HEK293 (cell line): Measurements from ENCODE around the gene DMD.

ENCODE experiments used
- CTCF ChIA-PET: fragments of 350-600 bp; formaldehyde crosslinking; extraction: SDS; loops from one replicate; lab custom pipeline; 2021; ENCODE audit warnings: antibody characterized with exemption; lab: Yijun Ruan, JAX
- POLR2A ChIA-PET: fragments of 300-600 bp; formaldehyde crosslinking; extraction: SDS; loops from one replicate; lab custom pipeline; 2020; ENCODE audit warnings: antibody characterized with exemption, inconsistent platforms; lab: Yijun Ruan, JAX
- H3K27ac ChIP-seq: fragments of 200-500 bp; sonication (Bioruptor generic); 2 replicates; pipeline ENCODE4 v1.5.1; 2014; ENCODE audit warnings: low read depth, low read length, control low read depth, inconsistent platforms; ENCODE audit errors: extremely low read depth
- H3K36me3 ChIP-seq, 2 experiments: fragments of 200-500 bp in 1 of 2; sonication (Bioruptor generic) in 1 of 2; 1 replicate in 1 of 2; 2 replicates in 1 of 2; pipeline ENCODE4 v1.5.1; 2014 to 2017; ENCODE audit warnings: inconsistent platforms in 2 of 2, low read length in 2 of 2; ENCODE audit not compliant: control insufficient read depth in 2 of 2, insufficient read depth in 1 of 2
- H3K4me1 ChIP-seq: fragments of 200-500 bp; sonication (Bioruptor generic); 2 replicates; pipeline ENCODE4 v1.5.1; 2014; ENCODE audit warnings: mild to moderate bottlenecking, low read length, inconsistent platforms; ENCODE audit not compliant: control insufficient read depth, insufficient read depth
- H3K4me3 ChIP-seq: 2 replicates; pipeline ENCODE4 v1.5.1; 2011; ENCODE audit warnings: low read depth, mild to moderate bottlenecking, control low read depth, low read length, moderate library complexity
- H3K9me3 ChIP-seq: fragments of 200-500 bp; sonication (Bioruptor generic); 2 replicates; pipeline ENCODE4 v1.5.1; 2014; ENCODE audit warnings: low read depth, low read length, inconsistent platforms; ENCODE audit not compliant: control insufficient read depth, insufficient read depth
- ATF2 ChIP-seq: fragments of 450-650 bp; formaldehyde crosslinking; IDR thresholded peaks from 2 replicates; pipeline ENCODE4 v1.5.1; 2016; ENCODE audit warnings: missing biosample characterization, missing genetic modification characterization, low read depth
- BCL11B ChIP-seq: fragments of 450-650 bp; formaldehyde crosslinking; IDR thresholded peaks from 2 replicates; pipeline ENCODE4 v1.5.1; 2016; ENCODE audit warnings: low read depth, missing biosample characterization, missing genetic modification characterization
- IKZF3 ChIP-seq: fragments of 450-650 bp; IDR thresholded peaks from 2 replicates; pipeline ENCODE4 v1.5.0; 2018; ENCODE audit warnings: missing biosample characterization, mild to moderate bottlenecking, missing genetic modification characterization, moderate library complexity
- KLF7 ChIP-seq: fragments of 450-650 bp; formaldehyde crosslinking; IDR thresholded peaks from 2 replicates; pipeline ENCODE4 v1.5.1; 2016; ENCODE audit warnings: missing biosample characterization, missing genetic modification characterization, borderline replicate concordance
- OSR2 ChIP-seq: fragments of 450-650 bp; formaldehyde crosslinking; IDR thresholded peaks from 2 replicates; pipeline ENCODE4 v1.5.1; 2016; ENCODE audit warnings: missing biosample characterization, missing genetic modification characterization
- PRDM6 ChIP-seq: fragments of 450-650 bp; formaldehyde crosslinking; IDR thresholded peaks from 2 replicates; pipeline ENCODE4 v1.5.1; 2017; ENCODE audit warnings: missing biosample characterization, missing genetic modification characterization
- SCRT1 ChIP-seq: fragments of 450-650 bp; formaldehyde crosslinking; IDR thresholded peaks from 2 replicates; pipeline ENCODE4 v1.5.1; 2016; ENCODE audit warnings: missing biosample characterization, missing genetic modification characterization, borderline replicate concordance
- SCRT2 ChIP-seq: fragments of 450-650 bp; formaldehyde crosslinking; IDR thresholded peaks from 2 replicates; pipeline ENCODE4 v1.5.1; 2016; ENCODE audit warnings: missing biosample characterization, missing genetic modification characterization
- SETDB1 ChIP-seq: IDR thresholded peaks from one replicate; pipeline ENCODE4 v1.6.1; 2017; ENCODE audit warnings: mild to moderate bottlenecking, low read length, moderate library complexity, mixed read lengths; ENCODE audit not compliant: insufficient read length
- ZBTB48 ChIP-seq: fragments of 450-650 bp; formaldehyde crosslinking; IDR thresholded peaks from 2 replicates; pipeline ENCODE4 v1.5.1; 2016; ENCODE audit warnings: missing biosample characterization, missing genetic modification characterization
- ZNF114 ChIP-seq: fragments of 450-650 bp; formaldehyde crosslinking; IDR thresholded peaks from 2 replicates; pipeline ENCODE4 v1.5.0; 2017; ENCODE audit warnings: missing biosample characterization, missing genetic modification characterization
- ZNF140 ChIP-seq: fragments of 450-650 bp; formaldehyde crosslinking; IDR thresholded peaks from 2 replicates; pipeline ENCODE4 v1.5.1; 2016; ENCODE audit warnings: missing biosample characterization, missing genetic modification characterization
- ZNF157 ChIP-seq: fragments of 450-650 bp; formaldehyde crosslinking; IDR thresholded peaks from 2 replicates; pipeline ENCODE4 v1.5.1; 2016; ENCODE audit warnings: missing biosample characterization, missing genetic modification characterization
- ZNF16 ChIP-seq: fragments of 450-650 bp; formaldehyde crosslinking; IDR thresholded peaks from 2 replicates; pipeline ENCODE4 v1.5.1; 2016; ENCODE audit warnings: low read depth, missing biosample characterization, missing genetic modification characterization
- ZNF2 ChIP-seq: fragments of 450-650 bp; formaldehyde crosslinking; IDR thresholded peaks from 2 replicates; pipeline ENCODE4 v1.5.1; 2016; ENCODE audit warnings: missing biosample characterization, missing genetic modification characterization
- ZNF473 ChIP-seq: fragments of 450-650 bp; formaldehyde crosslinking; IDR thresholded peaks from 2 replicates; pipeline ENCODE4 v1.5.1; 2017; ENCODE audit warnings: missing biosample characterization, missing genetic modification characterization
- ZNF488 ChIP-seq: fragments of 450-650 bp; formaldehyde crosslinking; IDR thresholded peaks from 2 replicates; pipeline ENCODE4 v1.5.1; 2016; ENCODE audit warnings: missing biosample characterization, missing genetic modification characterization
- ZNF558 ChIP-seq: fragments of 450-650 bp; formaldehyde crosslinking; IDR thresholded peaks from 2 replicates; pipeline ENCODE4 v1.5.1; 2016; ENCODE audit warnings: missing biosample characterization, missing genetic modification characterization
- ZNF596 ChIP-seq: fragments of 450-650 bp; IDR thresholded peaks from 2 replicates; pipeline ENCODE4 v1.5.0; 2018; ENCODE audit warnings: missing biosample characterization, mild to moderate bottlenecking, missing genetic modification characterization, moderate library complexity
- ZNF629 ChIP-seq: fragments of 450-650 bp; formaldehyde crosslinking; IDR thresholded peaks from 2 replicates; pipeline ENCODE4 v1.5.1; 2017; ENCODE audit warnings: missing biosample characterization, missing genetic modification characterization
- ZNF654 ChIP-seq: fragments of 450-650 bp; formaldehyde crosslinking; IDR thresholded peaks from 2 replicates; pipeline ENCODE4 v1.5.1; 2016; ENCODE audit warnings: low read depth, missing biosample characterization, missing genetic modification characterization
- ZNF777 ChIP-seq: fragments of 450-650 bp; formaldehyde crosslinking; IDR thresholded peaks from 2 replicates; pipeline ENCODE4 v1.5.1; 2017; ENCODE audit warnings: missing biosample characterization, missing genetic modification characterization, borderline replicate concordance
- ZNF791 ChIP-seq: fragments of 450-650 bp; formaldehyde crosslinking; IDR thresholded peaks from 2 replicates; pipeline ENCODE4 v1.5.1; 2016; ENCODE audit warnings: missing biosample characterization, missing genetic modification characterization
- TF ChIP-seq, protein P1 (sequence below): fragments of 450-650 bp; formaldehyde crosslinking; IDR thresholded peaks from 2 replicates; pipeline ENCODE4 v1.5.1; 2016; ENCODE audit warnings: missing biosample characterization, missing genetic modification characterization
- TF ChIP-seq, protein P2 (sequence below): fragments of 450-650 bp; formaldehyde crosslinking; IDR thresholded peaks from 2 replicates; pipeline ENCODE4 v1.5.1; 2016; ENCODE audit warnings: missing biosample characterization, missing genetic modification characterization

Gene DMD

GRCh38 chrX:31663172-31663571, 1548.2 kb downstream of the DMD start:
- no peak overlapping the region for H3K27ac ChIP-seq
- no peak overlapping the region for H3K4me3 ChIP-seq
- H3K9me3 ChIP-seq: no peaks in the 10 kb centered on the region
- CTCF ChIA-PET: interaction anchor here (0.6 to 7.7 kb wide), 2 partner anchors 625 to 685 kb away, joined by 3 to 91 read pairs; no protein-coding TSS in a partner anchor
- no peak for TF ChIP-seq ZNF2 (tag by site-specific recombination)
- TF ChIP-seq ATF2 (tag by site-specific recombination): no peak
- TF ChIP-seq ZNF654 (tag by site-specific recombination): no peak
- TF ChIP-seq OSR2 (tag by site-specific recombination): no peak
- TF ChIP-seq KLF7 (tag by site-specific recombination): no peak
- TF ChIP-seq ZBTB48 (tag by site-specific recombination): no peak
- peaks cover 5% of the 10 kb centered on the region for H3K4me1 ChIP-seq
- POLR2A ChIA-PET: no interaction called here
- H3K36me3 ChIP-seq: no peaks in the 10 kb centered on the region

DNA sequence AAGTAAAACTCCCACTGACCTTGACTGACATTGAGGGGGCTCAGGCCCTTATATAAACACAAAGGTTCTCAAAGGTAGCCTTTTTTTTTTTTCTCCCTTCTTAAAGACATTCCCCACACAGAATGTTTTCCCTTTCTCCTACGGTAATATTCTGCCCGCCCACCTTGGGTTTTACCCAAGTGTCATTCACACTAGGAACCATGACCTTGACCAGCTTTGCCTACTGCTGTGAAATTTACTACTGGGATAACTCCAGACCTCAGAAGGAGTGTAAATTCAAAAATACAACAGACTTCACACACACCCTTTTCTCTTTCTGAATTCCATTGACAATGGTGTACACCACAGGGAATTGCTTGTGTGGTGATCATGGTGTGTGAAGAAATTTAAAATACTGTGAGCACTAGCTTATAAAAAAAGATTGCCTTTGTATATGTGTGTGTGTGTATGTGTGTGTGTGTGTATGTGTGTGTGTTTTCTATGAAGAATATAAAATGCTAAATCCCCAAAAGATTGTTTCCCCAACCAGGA, 1550.0 kb downstream of the DMD start:
- H3K36me3 ChIP-seq: no peaks in the 10 kb centered on the region
- TF ChIP-seq ZNF114 (no peak), ZNF157 (no peak), PRDM6 (tag by site-specific recombination) (no peak), BCL11B (no peak), ZNF777 (tag by site-specific recombination) (no peak), ZNF473 (tag by site-specific recombination) (no peak), ZNF488 (tag by site-specific recombination) (no peak)
- TF ChIP-seq, protein P1, sequence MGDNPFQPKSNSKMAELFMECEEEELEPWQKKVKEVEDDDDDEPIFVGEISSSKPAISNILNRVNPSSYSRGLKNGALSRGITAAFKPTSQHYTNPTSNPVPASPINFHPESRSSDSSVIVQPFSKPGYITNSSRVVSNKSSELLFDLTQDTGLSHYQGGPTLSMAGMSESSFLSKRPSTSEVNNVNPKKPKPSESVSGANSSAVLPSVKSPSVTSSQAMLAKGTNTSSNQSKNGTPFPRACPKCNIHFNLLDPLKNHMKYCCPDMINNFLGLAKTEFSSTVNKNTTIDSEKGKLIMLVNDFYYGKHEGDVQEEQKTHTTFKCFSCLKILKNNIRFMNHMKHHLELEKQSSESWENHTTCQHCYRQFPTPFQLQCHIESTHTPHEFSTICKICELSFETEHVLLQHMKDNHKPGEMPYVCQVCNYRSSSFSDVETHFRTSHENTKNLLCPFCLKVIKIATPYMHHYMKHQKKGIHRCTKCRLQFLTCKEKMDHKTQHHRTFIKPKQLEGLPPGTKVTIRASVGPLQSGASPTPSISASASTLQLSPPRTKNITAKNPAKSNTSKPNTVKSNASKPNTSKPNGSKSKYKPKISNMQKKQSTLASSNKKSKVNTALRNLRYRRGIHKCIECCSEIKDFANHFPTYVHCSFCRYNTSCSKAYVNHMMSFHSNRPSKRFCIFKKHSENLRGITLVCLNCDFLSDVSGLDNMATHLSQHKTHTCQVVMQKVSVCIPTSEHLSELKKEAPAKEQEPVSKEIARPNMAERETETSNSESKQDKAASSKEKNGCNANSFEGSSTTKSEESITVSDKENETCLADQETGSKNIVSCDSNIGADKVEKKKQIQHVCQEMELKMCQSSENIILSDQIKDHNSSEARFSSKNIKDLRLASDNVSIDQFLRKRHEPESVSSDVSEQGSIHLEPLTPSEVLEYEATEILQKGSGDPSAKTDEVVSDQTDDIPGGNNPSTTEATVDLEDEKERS (tag by site-specific recombination): no peak
- ChIA-PET POLR2A (no interaction called here), CTCF (interaction anchor here (0.5 to 7.7 kb wide), 4 partner anchors 164 to 623 kb away, joined by 3 to 91 read pairs (median 6); no protein-coding TSS in a partner anchor)
- H3K9me3 ChIP-seq: no peaks in the 10 kb centered on the region
- no peak overlapping the region for H3K27ac ChIP-seq
- H3K4me1 ChIP-seq: peaks cover 5% of the 10 kb centered on the region
- no peak overlapping the region for H3K4me3 ChIP-seq

DNA sequence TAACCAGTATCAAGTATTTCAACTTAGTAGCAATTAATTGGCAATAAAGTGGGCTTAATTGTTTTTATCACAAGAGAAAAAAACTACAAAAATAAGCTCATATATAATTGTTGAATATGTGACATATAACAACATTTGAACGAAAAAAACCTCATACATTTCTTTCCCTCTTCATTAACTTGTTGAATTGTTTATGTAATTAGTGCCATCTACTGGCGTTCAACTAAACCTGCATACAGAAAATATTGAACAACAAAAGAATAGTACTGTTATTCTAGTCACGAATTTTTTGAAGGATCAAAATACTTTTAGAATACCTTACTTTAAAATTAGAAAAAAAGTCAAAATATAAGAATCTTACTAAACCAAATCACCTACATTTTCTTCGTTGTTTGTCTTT, 1553.0 kb downstream of the DMD start:
- H3K36me3 ChIP-seq: no peaks in the 10 kb centered on the region
- ChIA-PET CTCF (interaction anchor here (0.6 to 7.7 kb wide), 25 partner anchors 9 to 1661 kb away, joined by 3 to 91 read pairs (median 4); no protein-coding TSS in a partner anchor), POLR2A (no interaction called here)
- H3K27ac ChIP-seq: no peak overlapping the region
- H3K4me3 ChIP-seq: no peak overlapping the region
- H3K4me1 ChIP-seq: peaks cover 5% of the 10 kb centered on the region
- no peaks in the 10 kb centered on the region for H3K9me3 ChIP-seq
- TF ChIP-seq SETDB1 (no peak), ZNF140 (tag by site-specific recombination) (no peak), ZNF16 (no peak), ZNF629 (tag by site-specific recombination) (no peak), ZNF558 (tag by site-specific recombination) (no peak), SCRT2 (peak; percentile 84), ZNF791 (tag by site-specific recombination) (no peak), IKZF3 (tag by site-specific recombination) (no peak), ZNF596 (no peak), SCRT1 (tag by site-specific recombination) (peak; percentile 81)
- TF ChIP-seq, protein P2, sequence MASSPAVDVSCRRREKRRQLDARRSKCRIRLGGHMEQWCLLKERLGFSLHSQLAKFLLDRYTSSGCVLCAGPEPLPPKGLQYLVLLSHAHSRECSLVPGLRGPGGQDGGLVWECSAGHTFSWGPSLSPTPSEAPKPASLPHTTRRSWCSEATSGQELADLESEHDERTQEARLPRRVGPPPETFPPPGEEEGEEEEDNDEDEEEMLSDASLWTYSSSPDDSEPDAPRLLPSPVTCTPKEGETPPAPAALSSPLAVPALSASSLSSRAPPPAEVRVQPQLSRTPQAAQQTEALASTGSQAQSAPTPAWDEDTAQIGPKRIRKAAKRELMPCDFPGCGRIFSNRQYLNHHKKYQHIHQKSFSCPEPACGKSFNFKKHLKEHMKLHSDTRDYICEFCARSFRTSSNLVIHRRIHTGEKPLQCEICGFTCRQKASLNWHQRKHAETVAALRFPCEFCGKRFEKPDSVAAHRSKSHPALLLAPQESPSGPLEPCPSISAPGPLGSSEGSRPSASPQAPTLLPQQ (tag by site-specific recombination): no peak
